GM12878 (cell line): ENCODE measurements around the gene NLGN2. TPM values are rescaled to one million over a fixed set of nuclear protein-coding genes. Genes with fewer than 3 reads are reported as not detected.

ENCODE experiments used
- ATAC-seq: fragments of 200-7000 bp; cut with Tn5 transposase; 3 replicates; pipeline ENCODE4 v1.9.1; 2020; ENCODE audit warnings: mild to moderate bottlenecking, moderate library complexity
- BruUV-seq: library from RNA; stranded (reverse); fragments of 400-500 nt; replicated peaks from 2 replicates; lab custom pipeline; 2021; lab: Mats Ljungman, UMichigan
- CTCF ChIA-PET: fragments of 300-600 bp; sonication (Branson Sonifier 250); formaldehyde crosslinking; extraction: SDS; loops from one replicate; lab custom pipeline; 2021; ENCODE audit warnings: inconsistent platforms; lab: Yijun Ruan, JAX
- POLR2A ChIA-PET: fragments of 350-600 bp; formaldehyde crosslinking; extraction: SDS; loops from one replicate; lab custom pipeline; 2021; ENCODE audit warnings: inconsistent platforms; lab: Charles Lee
- RAD21 ChIA-PET: fragments of 300-600 bp; sonication (Branson Sonifier 250); formaldehyde crosslinking; loops from one replicate; lab custom pipeline; 2023; ENCODE audit warnings: antibody characterized with exemption; ENCODE audit not compliant: unreplicated experiment; lab: Charles Lee
- SMC1A ChIA-PET: fragments of 300-600 bp; sonication (Branson Sonifier 250); formaldehyde crosslinking; loops from one replicate; lab custom pipeline; 2023; ENCODE audit not compliant: unreplicated experiment, uncharacterized antibody; lab: Charles Lee
- DNase-seq: peaks from one replicate; pipeline ENCODE4 v3.0.0-alpha.2; 2011; ENCODE audit warnings: low read depth, low spot score
- FAIRE-seq: peaks from 3 replicates; lab custom pipeline; 2011; peaks lifted over from hg19 to GRCh38; lab: Jason Lieb, UNC
- H2AFZ ChIP-seq: 2 replicates; pipeline ENCODE4 v1.6.0; 2011; ENCODE audit warnings: low read depth, low read length, control low read depth; ENCODE audit not compliant: control insufficient read depth
- H3K27ac ChIP-seq: 2 replicates; pipeline ENCODE4 v1.5.1; 2011; ENCODE audit warnings: control low read depth; ENCODE audit not compliant: control insufficient read depth, insufficient read depth
- H3K27me3 ChIP-seq, 2 experiments: replicated peaks in 1 of 2; 2 replicates each; pipeline versions ENCODE4 v1.6.0 to v1.6.1; 2011; ENCODE audit warnings: low read length in 1 of 2; ENCODE audit not compliant: control insufficient read depth in 2 of 2, insufficient read depth in 2 of 2
- H3K36me3 ChIP-seq, 2 experiments: 2 replicates each; pipeline ENCODE4 v1.5.1; 2011; ENCODE audit warnings: low read length in 1 of 2; ENCODE audit not compliant: control insufficient read depth in 2 of 2, insufficient read depth in 2 of 2
- H3K4me1 ChIP-seq: 2 replicates; pipeline ENCODE4 v1.6.1; 2011; ENCODE audit warnings: mild to moderate bottlenecking, low read length, moderate library complexity, mixed read lengths; ENCODE audit not compliant: control insufficient read depth, insufficient read depth
- H3K4me2 ChIP-seq: 2 replicates; pipeline ENCODE4 v1.6.0; 2011; ENCODE audit warnings: control low read depth; ENCODE audit not compliant: control insufficient read depth, insufficient read depth
- H3K4me3 ChIP-seq: fragments of 200-600 bp; sonication (generic); 2 replicates; pipeline ENCODE4 v1.5.1; 2016
- H3K79me2 ChIP-seq: 2 replicates; pipeline ENCODE4 v1.6.0; 2011; ENCODE audit warnings: low read length; ENCODE audit not compliant: control insufficient read depth, insufficient read depth
- H3K9ac ChIP-seq: 2 replicates; pipeline ENCODE4 v1.8.0; 2011; ENCODE audit warnings: low read length, control low read depth, mixed read lengths; ENCODE audit not compliant: control insufficient read depth, insufficient read depth
- H3K9me3 ChIP-seq: replicated peaks from 3 replicates; pipeline ENCODE4 v1.5.1; 2011; ENCODE audit warnings: mild to moderate bottlenecking, low read length; ENCODE audit not compliant: control insufficient read depth, insufficient read depth
- H4K20me1 ChIP-seq: 2 replicates; pipeline ENCODE4 v1.6.0; 2011; ENCODE audit not compliant: control insufficient read depth, insufficient read depth
- CBX5 ChIP-seq: sonication (generic); IDR thresholded peaks from 2 replicates; pipeline ENCODE4 v1.6.1; 2016; ENCODE audit warnings: low read depth, moderate library complexity, mild to moderate bottlenecking, inconsistent platforms
- CREM ChIP-seq: IDR thresholded peaks from 2 replicates; pipeline ENCODE4 v1.6.1; 2014; ENCODE audit warnings: antibody characterized with exemption, low read depth
- DPF2 ChIP-seq: fragments of 450-650 bp; IDR thresholded peaks from 2 replicates; pipeline ENCODE4 v1.6.1; 2017; ENCODE audit warnings: mild to moderate bottlenecking
- FOXM1 ChIP-seq: IDR thresholded peaks from 2 replicates; pipeline ENCODE4 v1.6.1; 2012; ENCODE audit warnings: low read depth, mild to moderate bottlenecking, inconsistent platforms, low read length, moderate library complexity
- JUNB ChIP-seq: IDR thresholded peaks from 2 replicates; pipeline ENCODE4 v1.6.1; 2016; ENCODE audit warnings: antibody characterized with exemption, mild to moderate bottlenecking
- MEF2B ChIP-seq: fragments of 450-650 bp; IDR thresholded peaks from 2 replicates; pipeline ENCODE4 v1.6.1; 2018; ENCODE audit warnings: mild to moderate bottlenecking, moderate library complexity; ENCODE audit not compliant: partially characterized antibody, poor library complexity, severe bottlenecking
- POU2F2 ChIP-seq: IDR thresholded peaks from 3 replicates; pipeline ENCODE4 v1.6.1; 2011; ENCODE audit warnings: low read depth, mild to moderate bottlenecking, low read length, borderline replicate concordance
- RB1 ChIP-seq: fragments of 450-650 bp; formaldehyde crosslinking; IDR thresholded peaks from 2 replicates; pipeline ENCODE4 v1.6.1; 2017; ENCODE audit warnings: mild to moderate bottlenecking, borderline replicate concordance
- WRNIP1 ChIP-seq: IDR thresholded peaks from 2 replicates; pipeline ENCODE4 v1.6.1; 2011; ENCODE audit warnings: low read depth, low read length, improper control_type of control experiment, borderline replicate concordance
- ZBED1 ChIP-seq: IDR thresholded peaks from 2 replicates; pipeline ENCODE4 v1.6.1; 2016; ENCODE audit warnings: borderline replicate concordance
- ZNF207 ChIP-seq: fragments of 450-650 bp; IDR thresholded peaks from 2 replicates; pipeline ENCODE4 v1.6.1; 2014; ENCODE audit warnings: antibody characterized with exemption, mild to moderate bottlenecking, borderline replicate concordance
- WGBS: methylation state at CpG from one replicate; pipeline ENCODE4 v1.1.6; 2016; ENCODE audit warnings: low lambda C conversion rate; ENCODE audit not compliant: insufficient replicate concordance, insufficient coverage; ENCODE audit errors: missing lambda C conversion rate; 5-methylcytosine and 5-hydroxymethylcytosine counted together
- in situ Hi-C: fragments of 300-500 bp; cut with MboI; formaldehyde crosslinking; loops from 9 replicates; pipeline ENCODE4 v1.14.3; 2018; ENCODE audit warnings: mixed read lengths
- intact Hi-C: fragments of 100-400 bp; cut with micrococcal nuclease; formaldehyde crosslinking; loops from one replicate; pipeline ENCODE4 v1.14.2; 2022; ENCODE audit not compliant: unreplicated experiment
- polyA plus RNA-seq, 11 experiments: library from polyadenylated mRNA; depleted of rRNA in 4 of 11; unstranded in 6 of 11; stranded (reverse) in 5 of 11; fragments of >200 nt; fragmentation: Nextera tagmentation in 4 of 11; fragmentation: Illumina TruSeq in 1 of 11; extraction: Ambion mirVana in 4 of 11; extraction: Trizol in 1 of 11; gene quantifications; 1 replicate in 1 of 11; 2 replicates in 10 of 11; pipeline versions ENCODE4 v1.2.1 to v1.2.3, GENCODE V29; 2011 to 2016; ENCODE audit warnings: inconsistent platforms in 2 of 11, missing spikeins in 2 of 11, low read depth in 1 of 11
- total RNA-seq, 4 experiments: library from RNA; depleted of rRNA in 3 of 4; stranded (reverse); fragments of >200 nt in 3 of 4; fragmentation: Illumina TruSeq in 1 of 4; extraction: Trizol in 1 of 4; gene quantifications; 2 replicates each; pipeline versions ENCODE4 v1.2.1 to v1.2.3, GENCODE V29; 2013 to 2021
- TF ChIP-seq, protein P1 (sequence below): fragments of 450-650 bp; IDR thresholded peaks from 2 replicates; pipeline ENCODE4 v1.6.1; 2017; ENCODE audit warnings: mild to moderate bottlenecking, moderate library complexity
- TF ChIP-seq, protein P2 (sequence below): fragments of 450-650 bp; IDR thresholded peaks from 2 replicates; pipeline ENCODE4 v1.6.1; 2016; ENCODE audit warnings: mild to moderate bottlenecking
- TF ChIP-seq, protein P3 (sequence below): IDR thresholded peaks from 2 replicates; pipeline ENCODE4 v1.6.1; 2011; ENCODE audit warnings: low read depth, mild to moderate bottlenecking, low read length, moderate library complexity, borderline replicate concordance; ENCODE audit errors: extremely low read depth
- TF ChIP-seq, protein P4 (sequence below): IDR thresholded peaks from 2 replicates; pipeline ENCODE4 v1.6.1; 2012; ENCODE audit warnings: mild to moderate bottlenecking, low read depth, low read length

Gene NLGN2
- total and polyA plus RNA-seq, 10 of the 15 experiments (the other 5 are each of a cell fraction or from before 2014, with no cell fraction given) = 0.02 to 0.87 (median 0.11) TPM; not detected in 2

DNA sequence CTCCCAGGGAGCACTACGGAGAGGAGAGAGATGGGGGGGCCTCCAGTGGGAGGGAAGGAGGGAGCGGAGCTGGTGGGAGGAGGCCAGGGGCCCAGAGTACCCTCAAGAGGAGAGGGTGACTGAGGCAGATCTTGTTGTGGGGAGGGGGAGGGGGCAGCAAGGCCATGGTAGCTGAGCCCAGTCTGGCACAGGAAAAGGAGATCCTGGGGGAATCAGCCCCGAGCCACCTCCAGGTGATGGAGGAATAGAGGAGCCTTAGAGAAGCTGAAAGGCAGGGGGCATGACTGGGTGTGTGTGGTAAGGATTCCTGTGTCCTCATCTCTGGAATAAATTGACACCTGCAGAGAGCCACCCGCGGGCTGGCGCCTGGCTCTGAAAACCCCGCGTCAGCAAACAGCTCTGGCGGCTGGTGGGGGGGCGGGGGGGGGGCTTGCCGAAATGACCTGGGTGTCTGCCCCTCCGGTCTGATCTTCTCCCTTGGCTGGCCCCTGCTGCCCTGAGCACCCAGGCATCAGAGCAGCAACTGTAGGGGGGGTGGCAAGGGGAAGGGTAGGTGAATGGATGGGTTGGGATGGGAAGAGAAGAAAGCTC lies 1.3 kb upstream of the NLGN2 start:
- peaks cover 2% of the 10 kb centered on the region for H3K79me2 ChIP-seq
- H3K4me3 ChIP-seq = no peak overlapping the region
- WGBS = 57% methylated on average over 9 of the region's 12 CpGs
- RAD21 ChIA-PET = no interaction called here
- H3K27ac ChIP-seq = no peak overlapping the region
- no peak overlapping the region for H3K9ac ChIP-seq
- no TSS peak for BruUV-seq
- peaks cover 3% of the 10 kb centered on the region; the same call in 1 of the 2 replicates for H3K4me1 ChIP-seq
- POLR2A ChIA-PET = interaction anchor here (0.6 kb wide), 1 partner anchor 120 kb away, joined by 3 read pairs; no protein-coding TSS in a partner anchor
- CTCF ChIA-PET = interaction anchor here (0.6 to 0.8 kb wide), 2 partner anchors 51 to 281 kb away, joined by 3 read pairs; partner anchors contain the start of gene TP53
- FAIRE-seq = no peak
- H4K20me1 ChIP-seq = no peaks in the 10 kb centered on the region
- no peaks in the 10 kb centered on the region for H3K36me3 ChIP-seq
- H2AFZ ChIP-seq = no peak overlapping the region
- SMC1A ChIA-PET = no interaction called here
- no peak overlapping the region for H3K4me2 ChIP-seq
- intact Hi-C loops = no loop called here
- peaks cover 0 to 6% of the 10 kb centered on the region in 2 experiments; a peak in 2 of 4 replicates for H3K27me3 ChIP-seq
- H3K9me3 ChIP-seq = no peaks in the 10 kb centered on the region
- in situ Hi-C loops = no loop called here
- ATAC-seq = no peak
- no peak for DNase-seq
- TF ChIP-seq POU2F2 (no peak), ZBED1 (no peak), CBX5 (no peak), RB1 (no peak), MEF2B (no peak), DPF2 (no peak), JUNB (no peak), WRNIP1 (no peak), FOXM1 (no peak), CREM (no peak), ZNF207 (no peak)
- TF ChIP-seq, protein P1, sequence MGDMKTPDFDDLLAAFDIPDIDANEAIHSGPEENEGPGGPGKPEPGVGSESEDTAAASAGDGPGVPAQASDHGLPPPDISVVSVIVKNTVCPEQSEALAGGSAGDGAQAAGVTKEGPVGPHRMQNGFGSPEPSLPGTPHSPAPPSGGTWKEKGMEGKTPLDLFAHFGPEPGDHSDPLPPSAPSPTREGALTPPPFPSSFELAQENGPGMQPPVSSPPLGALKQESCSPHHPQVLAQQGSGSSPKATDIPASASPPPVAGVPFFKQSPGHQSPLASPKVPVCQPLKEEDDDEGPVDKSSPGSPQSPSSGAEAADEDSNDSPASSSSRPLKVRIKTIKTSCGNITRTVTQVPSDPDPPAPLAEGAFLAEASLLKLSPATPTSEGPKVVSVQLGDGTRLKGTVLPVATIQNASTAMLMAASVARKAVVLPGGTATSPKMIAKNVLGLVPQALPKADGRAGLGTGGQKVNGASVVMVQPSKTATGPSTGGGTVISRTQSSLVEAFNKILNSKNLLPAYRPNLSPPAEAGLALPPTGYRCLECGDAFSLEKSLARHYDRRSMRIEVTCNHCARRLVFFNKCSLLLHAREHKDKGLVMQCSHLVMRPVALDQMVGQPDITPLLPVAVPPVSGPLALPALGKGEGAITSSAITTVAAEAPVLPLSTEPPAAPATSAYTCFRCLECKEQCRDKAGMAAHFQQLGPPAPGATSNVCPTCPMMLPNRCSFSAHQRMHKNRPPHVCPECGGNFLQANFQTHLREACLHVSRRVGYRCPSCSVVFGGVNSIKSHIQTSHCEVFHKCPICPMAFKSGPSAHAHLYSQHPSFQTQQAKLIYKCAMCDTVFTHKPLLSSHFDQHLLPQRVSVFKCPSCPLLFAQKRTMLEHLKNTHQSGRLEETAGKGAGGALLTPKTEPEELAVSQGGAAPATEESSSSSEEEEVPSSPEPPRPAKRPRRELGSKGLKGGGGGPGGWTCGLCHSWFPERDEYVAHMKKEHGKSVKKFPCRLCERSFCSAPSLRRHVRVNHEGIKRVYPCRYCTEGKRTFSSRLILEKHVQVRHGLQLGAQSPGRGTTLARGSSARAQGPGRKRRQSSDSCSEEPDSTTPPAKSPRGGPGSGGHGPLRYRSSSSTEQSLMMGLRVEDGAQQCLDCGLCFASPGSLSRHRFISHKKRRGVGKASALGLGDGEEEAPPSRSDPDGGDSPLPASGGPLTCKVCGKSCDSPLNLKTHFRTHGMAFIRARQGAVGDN = no peak
- TF ChIP-seq, protein P2, sequence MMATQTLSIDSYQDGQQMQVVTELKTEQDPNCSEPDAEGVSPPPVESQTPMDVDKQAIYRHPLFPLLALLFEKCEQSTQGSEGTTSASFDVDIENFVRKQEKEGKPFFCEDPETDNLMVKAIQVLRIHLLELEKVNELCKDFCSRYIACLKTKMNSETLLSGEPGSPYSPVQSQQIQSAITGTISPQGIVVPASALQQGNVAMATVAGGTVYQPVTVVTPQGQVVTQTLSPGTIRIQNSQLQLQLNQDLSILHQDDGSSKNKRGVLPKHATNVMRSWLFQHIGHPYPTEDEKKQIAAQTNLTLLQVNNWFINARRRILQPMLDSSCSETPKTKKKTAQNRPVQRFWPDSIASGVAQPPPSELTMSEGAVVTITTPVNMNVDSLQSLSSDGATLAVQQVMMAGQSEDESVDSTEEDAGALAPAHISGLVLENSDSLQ = no peak
- TF ChIP-seq, protein P3, sequence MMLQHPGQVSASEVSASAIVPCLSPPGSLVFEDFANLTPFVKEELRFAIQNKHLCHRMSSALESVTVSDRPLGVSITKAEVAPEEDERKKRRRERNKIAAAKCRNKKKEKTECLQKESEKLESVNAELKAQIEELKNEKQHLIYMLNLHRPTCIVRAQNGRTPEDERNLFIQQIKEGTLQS = no peak
- TF ChIP-seq, protein P4, sequence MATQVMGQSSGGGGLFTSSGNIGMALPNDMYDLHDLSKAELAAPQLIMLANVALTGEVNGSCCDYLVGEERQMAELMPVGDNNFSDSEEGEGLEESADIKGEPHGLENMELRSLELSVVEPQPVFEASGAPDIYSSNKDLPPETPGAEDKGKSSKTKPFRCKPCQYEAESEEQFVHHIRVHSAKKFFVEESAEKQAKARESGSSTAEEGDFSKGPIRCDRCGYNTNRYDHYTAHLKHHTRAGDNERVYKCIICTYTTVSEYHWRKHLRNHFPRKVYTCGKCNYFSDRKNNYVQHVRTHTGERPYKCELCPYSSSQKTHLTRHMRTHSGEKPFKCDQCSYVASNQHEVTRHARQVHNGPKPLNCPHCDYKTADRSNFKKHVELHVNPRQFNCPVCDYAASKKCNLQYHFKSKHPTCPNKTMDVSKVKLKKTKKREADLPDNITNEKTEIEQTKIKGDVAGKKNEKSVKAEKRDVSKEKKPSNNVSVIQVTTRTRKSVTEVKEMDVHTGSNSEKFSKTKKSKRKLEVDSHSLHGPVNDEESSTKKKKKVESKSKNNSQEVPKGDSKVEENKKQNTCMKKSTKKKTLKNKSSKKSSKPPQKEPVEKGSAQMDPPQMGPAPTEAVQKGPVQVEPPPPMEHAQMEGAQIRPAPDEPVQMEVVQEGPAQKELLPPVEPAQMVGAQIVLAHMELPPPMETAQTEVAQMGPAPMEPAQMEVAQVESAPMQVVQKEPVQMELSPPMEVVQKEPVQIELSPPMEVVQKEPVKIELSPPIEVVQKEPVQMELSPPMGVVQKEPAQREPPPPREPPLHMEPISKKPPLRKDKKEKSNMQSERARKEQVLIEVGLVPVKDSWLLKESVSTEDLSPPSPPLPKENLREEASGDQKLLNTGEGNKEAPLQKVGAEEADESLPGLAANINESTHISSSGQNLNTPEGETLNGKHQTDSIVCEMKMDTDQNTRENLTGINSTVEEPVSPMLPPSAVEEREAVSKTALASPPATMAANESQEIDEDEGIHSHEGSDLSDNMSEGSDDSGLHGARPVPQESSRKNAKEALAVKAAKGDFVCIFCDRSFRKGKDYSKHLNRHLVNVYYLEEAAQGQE = no peak
